ENCODE data around the gene HSPB7.
A peak's percentile ranks its signal among the peaks of the same experiment; 100 is the strongest.
"Not testable (repeated sequence)": the region's sequence is repeated elsewhere in the genome, so short reads cannot be mapped to it uniquely, and the experiment has no call there.

Gene HSPB7

DNA sequence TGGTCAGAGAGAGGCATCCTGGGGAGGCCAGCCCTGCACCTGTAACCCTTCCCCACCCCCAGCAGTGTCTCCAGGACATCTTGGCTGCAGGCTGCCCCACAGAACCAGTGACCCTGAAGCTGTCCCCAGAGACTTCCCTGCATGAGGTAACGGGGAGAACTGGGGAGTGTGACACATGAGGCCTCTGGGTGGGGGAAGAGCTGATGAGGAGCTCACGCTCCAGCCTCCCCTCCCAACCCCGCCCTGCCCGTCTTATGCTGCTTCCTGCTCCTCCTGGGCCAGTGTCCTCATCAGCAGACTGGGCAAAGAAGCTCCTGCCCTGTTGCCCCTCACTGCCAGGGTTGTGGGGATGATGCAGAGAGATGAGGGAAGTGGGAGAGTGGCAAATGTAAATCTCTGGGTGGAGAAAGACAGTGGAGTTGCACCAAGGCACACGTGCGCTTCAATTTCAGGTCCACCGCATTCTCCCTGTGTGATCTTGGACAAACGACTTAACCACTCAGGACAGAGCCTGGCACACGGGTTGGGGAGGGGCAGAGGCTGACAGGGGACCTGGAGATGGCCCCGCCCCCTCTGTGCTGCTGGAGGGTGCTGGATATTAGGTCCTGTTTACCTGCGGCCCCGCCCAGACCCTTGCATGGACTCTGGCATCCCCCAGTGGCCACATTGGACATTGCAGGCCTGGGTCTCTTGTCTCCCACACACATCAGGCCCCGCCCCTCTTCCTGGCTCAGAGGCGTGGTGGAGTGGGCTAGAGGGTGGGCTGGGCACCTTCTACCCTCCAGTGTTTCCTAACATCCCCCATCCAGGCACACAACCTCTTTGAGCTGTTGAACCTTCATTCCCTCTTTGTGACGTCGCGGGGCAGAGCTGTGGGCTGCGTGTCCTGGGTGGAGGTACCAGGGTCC lies 38.0 kb upstream of the HSPB7 start:
- Mint-ChIP-seq H3K4me3 (no peak overlapping the region), H3K36me3 (no peaks in the 10 kb centered on the region), H3K27ac (no peak overlapping the region), H3K27me3 (peaks cover 14% of the 10 kb centered on the region), H3K4me1 (peaks cover 8% of the 10 kb centered on the region), H3K9me3 (no peaks in the 10 kb centered on the region)
- DNase-seq (ENCODE audit: low spot score in 2 of 2), result peak; percentile 82 to 93
- ATAC-seq (ENCODE audit: low read depth), result peak; percentile 98

DNA sequence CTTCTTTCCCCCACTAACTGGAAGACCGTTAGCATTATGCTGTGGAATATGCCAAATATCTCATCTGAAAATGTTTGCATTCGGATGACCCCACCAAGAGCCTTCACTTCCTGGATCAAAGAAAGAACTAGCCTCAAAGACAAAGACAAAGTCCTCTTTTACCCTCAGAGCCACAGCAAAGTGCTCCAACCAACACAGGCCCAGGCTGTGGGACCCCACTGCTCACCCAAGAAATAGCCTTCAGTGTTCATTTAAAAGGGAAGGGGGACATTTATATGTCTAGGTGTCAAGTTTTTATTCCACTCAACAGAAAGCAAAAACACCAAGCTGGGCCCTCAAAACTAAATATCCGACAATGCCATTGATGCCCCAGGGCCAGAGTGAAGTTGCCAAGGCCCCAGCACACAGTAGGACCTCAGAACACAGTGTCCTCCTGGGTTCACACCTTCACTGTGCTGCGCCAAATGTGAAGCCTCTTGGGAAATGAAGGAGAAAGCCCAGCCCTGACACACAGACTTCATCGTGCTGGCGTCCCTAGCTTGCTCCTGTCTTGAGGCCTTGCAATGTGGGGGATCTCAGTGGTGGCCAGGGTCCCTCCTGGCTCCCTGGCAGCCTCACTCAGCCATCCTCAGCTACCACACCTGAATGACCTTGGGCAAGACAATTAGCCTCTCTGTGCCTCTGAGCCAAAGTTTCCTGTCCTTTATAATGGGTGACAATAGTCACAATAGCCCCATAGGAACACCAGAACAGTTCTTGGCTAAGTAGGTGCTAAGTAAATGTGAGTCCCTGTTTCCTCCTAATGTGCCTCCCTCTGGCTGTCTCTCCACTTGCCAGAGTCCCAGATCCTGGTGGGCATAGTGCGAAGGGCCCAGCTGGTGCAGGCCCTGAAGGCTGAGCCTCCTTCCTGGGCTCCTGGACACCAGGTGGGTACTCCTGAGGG lies 37.0 kb upstream of the HSPB7 start:
- Mint-ChIP-seq H3K9me3 (no peaks in the 10 kb centered on the region), H3K4me3 (no peak overlapping the region), H3K36me3 (no peaks in the 10 kb centered on the region), H3K27ac (no peak overlapping the region), H3K27me3 (peaks cover 12% of the 10 kb centered on the region), H3K4me1 (peaks cover 8% of the 10 kb centered on the region)
- ATAC-seq (ENCODE audit: low read depth), result no peak
- DNase-seq (ENCODE audit: low spot score in 2 of 2), result no peak

GRCh38 chr1:16053781-16054502 lies 36.1 kb upstream of the HSPB7 start:
- no peaks in the 10 kb centered on the region for H3K36me3 Mint-ChIP-seq
- no peak overlapping the region for H3K27ac Mint-ChIP-seq

DNA sequence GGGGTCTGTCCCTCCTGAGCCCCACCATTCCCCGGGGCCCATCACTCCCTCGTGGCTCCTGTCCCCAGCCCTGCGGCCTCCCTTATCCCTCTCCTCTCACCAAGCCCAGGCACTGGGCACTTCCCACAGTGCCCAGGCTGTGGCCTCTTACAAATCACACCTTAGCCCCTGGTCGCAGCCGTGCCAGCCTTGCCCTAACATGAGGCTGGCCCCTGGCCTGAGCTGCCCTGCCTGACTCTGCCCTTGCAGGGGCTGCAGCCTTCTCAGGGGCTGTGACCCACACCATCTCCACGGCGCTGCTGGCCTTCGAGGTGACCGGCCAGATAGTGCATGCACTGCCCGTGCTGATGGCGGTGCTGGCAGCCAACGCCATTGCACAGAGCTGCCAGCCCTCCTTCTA lies 34.1 kb upstream of the HSPB7 start:
- H3K4me3 Mint-ChIP-seq; H3K27ac Mint-ChIP-seq; ATAC-seq (ENCODE audit: low read depth); DNase-seq (ENCODE audit: low spot score in 2 of 2); H3K36me3 Mint-ChIP-seq; H3K4me1 Mint-ChIP-seq; H3K9me3 Mint-ChIP-seq: not testable (repeated sequence)
- H3K27me3 Mint-ChIP-seq, result peaks cover 18% of the 10 kb centered on the region

More at GRCh38 chr1:16053781-16054502, 36.1 kb upstream of the HSPB7 start:
- Mint-ChIP-seq H3K27me3 (peaks cover 14% of the 10 kb centered on the region), H3K4me1 (peaks cover 8% of the 10 kb centered on the region), H3K9me3 (no peaks in the 10 kb centered on the region), H3K4me3 (no peak overlapping the region)
- no peak for ATAC-seq (ENCODE audit: low read depth)
- no peak for DNase-seq (ENCODE audit: low spot score in 2 of 2)

DNA sequence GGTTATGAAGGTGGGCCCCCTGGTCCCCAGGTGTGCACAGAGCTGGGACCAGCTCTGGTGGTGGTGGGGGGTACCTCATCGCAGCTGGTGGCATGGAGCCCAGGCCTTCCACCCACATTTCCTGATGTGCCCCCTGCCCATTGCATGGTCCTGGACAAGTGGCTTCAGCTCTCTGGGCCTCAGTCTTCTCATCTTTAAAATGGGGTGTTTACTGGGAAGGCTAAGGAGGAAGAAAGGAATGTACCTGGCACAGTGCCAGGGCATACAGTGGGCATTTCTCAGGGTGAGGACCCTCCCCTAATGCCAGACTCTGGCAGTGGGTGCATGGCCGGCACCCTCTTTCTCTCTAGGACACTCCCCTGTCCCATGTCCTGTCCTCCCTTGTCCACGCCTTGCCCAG lies 33.2 kb upstream of the HSPB7 start:
- ATAC-seq (ENCODE audit: low read depth) (no peak), DNase-seq (ENCODE audit: low spot score in 2 of 2) (no peak)
- Mint-ChIP-seq H3K27ac (no peak overlapping the region), H3K36me3 (no peaks in the 10 kb centered on the region), H3K4me1 (peaks cover 4% of the 10 kb centered on the region), H3K4me3 (no peak overlapping the region), H3K27me3 (peaks cover 15% of the 10 kb centered on the region), H3K9me3 (no peaks in the 10 kb centered on the region)

DNA sequence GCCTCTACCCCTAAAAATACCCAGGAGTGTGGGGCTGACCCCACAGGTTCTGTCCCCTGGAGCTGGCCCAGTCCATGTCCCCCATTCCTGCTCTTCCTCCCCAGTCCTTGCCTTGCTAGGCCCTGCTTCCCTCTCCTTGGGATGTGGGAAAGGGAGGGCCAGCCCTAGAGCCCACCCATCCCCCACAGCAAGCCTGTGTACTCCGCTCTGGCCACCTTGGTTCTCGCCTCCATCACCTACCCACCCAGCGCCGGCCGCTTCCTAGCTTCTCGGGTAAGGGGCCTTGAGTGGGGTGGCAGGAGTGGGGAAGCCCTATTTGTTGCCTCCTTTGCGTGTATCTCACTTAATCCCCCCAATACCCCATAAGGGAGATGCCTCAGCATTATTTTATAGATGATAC lies 32.5 kb upstream of the HSPB7 start:
- no peak for DNase-seq (ENCODE audit: low spot score in 2 of 2)
- ATAC-seq (ENCODE audit: low read depth), result no peak
- Mint-ChIP-seq H3K4me3 (no peak overlapping the region), H3K9me3 (no peaks in the 10 kb centered on the region), H3K27ac (no peak overlapping the region), H3K36me3 (no peaks in the 10 kb centered on the region), H3K4me1 (no peaks in the 10 kb centered on the region), H3K27me3 (peaks cover 18% of the 10 kb centered on the region)

DNA sequence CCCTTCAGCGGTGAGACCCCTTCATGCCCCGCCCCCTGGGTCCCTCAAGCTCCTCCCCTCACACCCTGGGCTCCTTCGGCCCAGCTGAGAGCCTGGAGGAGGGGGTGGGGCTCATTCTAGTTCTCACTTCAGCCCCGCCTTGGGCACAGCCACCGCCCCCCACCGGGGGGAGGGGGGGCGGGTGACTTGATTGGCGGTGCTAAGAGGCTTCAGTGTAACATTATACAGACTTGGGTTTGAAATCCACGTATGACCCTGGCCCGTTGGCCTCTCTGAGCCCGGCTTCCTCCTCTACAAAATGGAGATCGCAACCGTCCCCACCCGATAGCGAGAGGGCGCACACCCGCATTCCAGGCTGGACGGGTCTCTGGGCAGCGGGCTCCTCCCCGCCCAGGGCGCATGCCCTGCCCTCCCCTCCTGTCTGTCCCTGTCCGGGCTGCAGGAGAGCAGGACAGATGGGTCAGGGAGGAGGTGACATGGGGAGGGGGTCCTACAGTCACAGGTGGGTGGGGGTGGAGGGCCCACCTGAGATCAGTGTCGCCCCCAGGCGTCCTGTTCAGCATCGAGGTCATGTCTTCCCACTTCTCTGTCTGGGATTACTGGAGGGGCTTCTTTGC lies 30.8 kb upstream of the HSPB7 start:
- Mint-ChIP-seq H3K9me3 (no peaks in the 10 kb centered on the region), H3K27ac (no peak overlapping the region), H3K27me3 (peaks cover 23% of the 10 kb centered on the region), H3K4me3 (peak overlapping the region; percentile 41), H3K4me1 (no peaks in the 10 kb centered on the region), H3K36me3 (no peaks in the 10 kb centered on the region)
- DNase-seq (ENCODE audit: low spot score in 2 of 2) (no peak), ATAC-seq (ENCODE audit: low read depth) (peak; percentile 74)

DNA sequence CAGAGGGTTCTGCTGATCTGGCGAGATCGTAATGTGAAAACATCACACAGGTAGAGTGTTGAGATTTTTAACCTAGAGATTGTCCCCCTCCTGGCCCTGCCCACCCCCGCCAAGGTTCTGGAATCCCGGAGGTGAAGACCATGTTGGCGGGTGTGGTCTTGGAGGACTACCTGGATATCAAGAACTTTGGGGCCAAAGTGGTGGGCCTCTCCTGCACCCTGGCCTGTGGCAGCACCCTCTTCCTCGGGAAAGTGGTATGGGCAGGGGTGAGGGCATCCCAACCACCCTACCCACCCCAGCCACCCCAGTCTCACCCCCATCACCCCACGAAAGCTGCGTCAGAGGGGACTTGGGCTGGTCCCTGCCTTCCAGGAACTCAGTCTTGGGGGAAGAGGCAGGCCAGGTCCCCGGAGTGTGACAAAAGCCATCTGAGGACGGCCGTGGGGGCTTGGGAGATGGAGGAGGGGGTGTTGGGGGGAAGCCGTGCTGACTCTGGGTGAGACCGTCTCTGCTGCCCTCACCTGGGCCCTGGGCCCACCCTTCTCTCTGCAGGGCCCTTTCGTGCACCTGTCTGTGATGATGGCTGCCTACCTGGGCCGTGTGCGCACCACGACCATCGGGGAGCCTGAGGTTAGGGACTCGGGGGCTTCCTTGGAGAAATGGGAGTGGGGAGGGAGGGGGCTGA lies 30.1 kb upstream of the HSPB7 start:
- no peak for DNase-seq (ENCODE audit: low spot score in 2 of 2)
- H3K4me3 Mint-ChIP-seq, result no peak overlapping the region

DNA sequence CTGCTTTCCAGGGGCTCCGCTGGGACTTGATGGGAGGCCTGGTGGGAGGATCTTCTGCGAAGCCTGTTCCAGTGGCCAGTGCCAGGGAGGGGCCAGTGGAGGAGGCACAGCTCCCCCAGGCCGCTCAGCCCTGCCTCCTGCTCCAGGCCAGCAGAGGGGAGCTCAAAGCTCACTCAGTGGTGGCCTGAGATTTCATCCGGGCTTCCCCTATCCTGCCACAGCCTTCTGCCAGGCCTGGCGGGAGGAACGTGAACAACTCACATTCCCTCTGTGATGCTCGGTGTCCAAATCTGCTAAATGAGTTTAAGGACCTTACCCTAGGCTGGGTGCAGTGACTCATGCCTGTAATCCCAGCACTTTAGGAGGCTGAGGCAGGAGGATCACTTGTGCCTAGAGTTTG lies 29.0 kb upstream of the HSPB7 start:
- Mint-ChIP-seq H3K27ac (no peak overlapping the region), H3K9me3 (no peaks in the 10 kb centered on the region), H3K4me1 (no peaks in the 10 kb centered on the region), H3K27me3 (peaks cover 28% of the 10 kb centered on the region), H3K36me3 (no peaks in the 10 kb centered on the region), H3K4me3 (no peak overlapping the region)
- no peak for DNase-seq (ENCODE audit: low spot score in 2 of 2)
- ATAC-seq (ENCODE audit: low read depth), result no peak

More for the DNA sequence above, 30.1 kb upstream of the HSPB7 start:
- Mint-ChIP-seq H3K27ac (no peak overlapping the region), H3K9me3 (no peaks in the 10 kb centered on the region), H3K36me3 (no peaks in the 10 kb centered on the region), H3K4me1 (no peaks in the 10 kb centered on the region), H3K27me3 (peaks cover 28% of the 10 kb centered on the region)
- ATAC-seq (ENCODE audit: low read depth), result peak; percentile 7

- ATAC-seq (ENCODE audit: low read depth) (no peak), DNase-seq (ENCODE audit: low spot score in 2 of 2) (no peak)
- Mint-ChIP-seq H3K36me3 (no peaks in the 10 kb centered on the region), H3K9me3 (no peaks in the 10 kb centered on the region), H3K4me1 (no peaks in the 10 kb centered on the region), H3K27me3 (peaks cover 18% of the 10 kb centered on the region), H3K27ac (no peak overlapping the region), H3K4me3 (no peak overlapping the region)
Observed at GRCh38 chr1:16043950-16044349, 26.1 kb upstream of the HSPB7 start.

DNA sequence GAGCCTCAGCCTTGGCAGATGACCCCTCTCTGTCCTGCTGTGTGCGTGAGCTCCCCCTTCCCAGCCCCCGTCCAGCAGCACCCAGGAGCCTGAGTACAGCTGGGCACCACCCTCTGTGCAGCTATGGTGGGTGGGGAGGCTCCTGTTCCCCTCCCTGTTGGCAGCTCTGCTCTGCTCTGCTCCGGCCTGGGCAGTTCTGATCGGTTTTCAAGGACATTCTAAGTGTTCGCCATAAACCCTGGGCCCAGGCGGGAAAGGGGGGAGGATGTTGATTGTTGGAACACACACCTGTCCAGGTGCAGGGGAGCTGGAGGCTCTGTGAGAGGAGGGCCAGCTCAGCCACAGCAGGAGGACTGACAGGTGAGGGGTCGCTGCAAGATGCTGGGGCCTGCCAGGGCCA lies 25.7 kb upstream of the HSPB7 start, which contains the start of gene CLCNKB:
TSS of gene CLCNKB (plus strand) at position 262 of the 400 bp plus-strand sequence. CDS start 711 bp downstream, outside the sequence.
- H3K4me1 Mint-ChIP-seq, result no peaks in the 10 kb centered on the region
- no peaks in the 10 kb centered on the region for H3K36me3 Mint-ChIP-seq
- no peak within 1 kb of the TSS for H3K4me3 Mint-ChIP-seq
- peaks cover 18% of the 10 kb centered on the region for H3K27me3 Mint-ChIP-seq
- ATAC-seq (ENCODE audit: low read depth), result no peak
- no peaks in the 10 kb centered on the region for H3K9me3 Mint-ChIP-seq
- no peak for DNase-seq (ENCODE audit: low spot score in 2 of 2)
- H3K27ac Mint-ChIP-seq, result no peak within 1 kb of the TSS

DNA sequence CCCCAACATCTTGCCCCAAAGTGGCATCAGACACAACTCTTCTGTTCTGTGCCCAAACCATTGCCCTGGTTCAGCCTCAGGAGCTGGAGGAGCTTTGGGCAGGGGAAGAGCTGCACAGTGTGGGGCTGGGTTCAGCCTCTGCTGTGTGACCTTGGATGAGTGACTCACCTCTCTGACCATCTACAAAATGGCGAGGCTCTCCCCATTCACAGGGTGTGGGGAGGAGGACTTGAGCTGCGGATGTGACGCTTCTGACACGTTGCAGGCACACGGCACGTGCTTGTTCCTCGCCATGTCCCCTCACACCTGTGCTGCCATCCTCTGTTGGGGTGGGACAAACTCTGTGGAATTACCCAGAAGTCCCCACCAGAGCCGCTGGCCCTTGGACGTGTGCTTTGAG lies 24.8 kb upstream of the HSPB7 start:
- ATAC-seq (ENCODE audit: low read depth); H3K4me3 Mint-ChIP-seq; H3K4me1 Mint-ChIP-seq; DNase-seq (ENCODE audit: low spot score in 2 of 2); H3K9me3 Mint-ChIP-seq; H3K27ac Mint-ChIP-seq; H3K36me3 Mint-ChIP-seq: not testable (repeated sequence)
- peaks cover 20% of the 10 kb centered on the region for H3K27me3 Mint-ChIP-seq

- Mint-ChIP-seq H3K9me3 (no peaks in the 10 kb centered on the region), H3K27me3 (peaks cover 20% of the 10 kb centered on the region), H3K27ac (no peak overlapping the region), H3K4me1 (no peaks in the 10 kb centered on the region), H3K36me3 (no peaks in the 10 kb centered on the region), H3K4me3 (no peak overlapping the region)
- peak; percentile 53 for ATAC-seq (ENCODE audit: low read depth)
- DNase-seq (ENCODE audit: low spot score in 2 of 2), result no peak
Observed at GRCh38 chr1:16042096-16042495, 24.3 kb upstream of the HSPB7 start.

All from memory B cell (primary cell).